Natural killer cell (primary cell): ENCODE data around the gene COTL1. TPM values are rescaled to one million over a fixed set of nuclear protein-coding genes. Genes with fewer than 3 reads are reported as not detected.

Source experiments
- ATAC-seq, 3 donors: fragments of 150-1000 bp in 2 of 3; fragments of 200-7000 bp in 1 of 3; cut with Tn5 transposase; 1 replicate in 1 of 3; 2 replicates in 2 of 3; pipeline ENCODE4 v1.10.0; 2021; ENCODE audit warnings: mild to moderate bottlenecking in 2 of 3, moderate library complexity in 2 of 3
- DNase-seq, 2 donors: peaks; one replicate each; pipeline versions ENCODE4 v3.0.0 to v3.0.0-alpha.2; 2013 to 2021; ENCODE audit warnings: mixed read lengths in 1 of 2
- H3K27ac ChIP-seq: one replicate; pipeline ENCODE4 v1.5.1; 2013; ENCODE audit warnings: mild to moderate bottlenecking, low read length
- H3K27me3 ChIP-seq: one replicate; pipeline ENCODE4 v1.6.1; 2013; ENCODE audit warnings: low read length; ENCODE audit not compliant: control insufficient read depth, insufficient read depth
- H3K36me3 ChIP-seq: one replicate; pipeline ENCODE4 v1.6.1; 2013; ENCODE audit warnings: low read length; ENCODE audit not compliant: control insufficient read depth, insufficient read depth
- H3K4me1 ChIP-seq: one replicate; pipeline ENCODE4 v1.6.1; 2013; ENCODE audit warnings: low read length; ENCODE audit not compliant: control insufficient read depth, insufficient read depth
- H3K4me3 ChIP-seq: one replicate; pipeline ENCODE4 v1.5.1; 2013; ENCODE audit warnings: low read length
- H3K9me3 ChIP-seq: one replicate; pipeline ENCODE4 v1.6.1; 2013; ENCODE audit warnings: low read length; ENCODE audit not compliant: control insufficient read depth, insufficient read depth
- H3K27ac Mint-ChIP-seq, 2 donors: one replicate each; pipeline ENCODE4 v1.8.0; 2022; ENCODE audit warnings: mild to moderate bottlenecking in 2 of 2, mixed read lengths in 2 of 2, moderate library complexity in 1 of 2
- H3K27me3 Mint-ChIP-seq, 2 donors: one replicate each; pipeline ENCODE4 v1.8.0; 2022; ENCODE audit warnings: low read depth in 2 of 2, mixed read lengths in 2 of 2
- H3K36me3 Mint-ChIP-seq: one replicate; pipeline ENCODE4 v1.8.0; 2022; ENCODE audit warnings: mixed read lengths
- H3K4me1 Mint-ChIP-seq, 2 donors: one replicate each; pipeline ENCODE4 v1.8.0; 2022; ENCODE audit warnings: mixed read lengths in 2 of 2
- H3K4me3 Mint-ChIP-seq: one replicate; pipeline ENCODE4 v1.8.0; 2022; ENCODE audit warnings: mild to moderate bottlenecking, moderate library complexity, mixed read lengths
- H3K9me3 Mint-ChIP-seq, 2 donors: one replicate each; pipeline ENCODE4 v1.8.0; 2022; ENCODE audit warnings: mixed read lengths in 2 of 2
- WGBS: methylation state at CpG from one replicate; pipeline ENCODE4 v1.1.7; 2013; ENCODE audit warnings: missing lambda C conversion rate; ENCODE audit not compliant: insufficient coverage; 5-methylcytosine and 5-hydroxymethylcytosine counted together
- intact Hi-C: fragments of 100-400 bp; cut with micrococcal nuclease; formaldehyde crosslinking; loops from one replicate; pipeline ENCODE4 v1.14.2; 2022
- total RNA-seq, 4 donors: library from RNA; stranded (reverse); fragments of 120-200 nt in 1 of 4; gene quantifications; one replicate each; pipeline versions ENCODE4 v1.2.3 to v1.2.4, GENCODE V29; 2013 to 2022
- TF ChIP-seq, protein P1 (sequence below): fragments of 200-600 bp; IDR thresholded peaks from one replicate; pipeline ENCODE4 v1.8.0; 2022; ENCODE audit warnings: antibody characterized with exemption

COTL1 gene
- total RNA-seq, 3 donors from 2014 or later (not counting 1 experiment from before 2014, with no cell fraction given) = 43.7 to 187 (median 116) TPM

DNA sequence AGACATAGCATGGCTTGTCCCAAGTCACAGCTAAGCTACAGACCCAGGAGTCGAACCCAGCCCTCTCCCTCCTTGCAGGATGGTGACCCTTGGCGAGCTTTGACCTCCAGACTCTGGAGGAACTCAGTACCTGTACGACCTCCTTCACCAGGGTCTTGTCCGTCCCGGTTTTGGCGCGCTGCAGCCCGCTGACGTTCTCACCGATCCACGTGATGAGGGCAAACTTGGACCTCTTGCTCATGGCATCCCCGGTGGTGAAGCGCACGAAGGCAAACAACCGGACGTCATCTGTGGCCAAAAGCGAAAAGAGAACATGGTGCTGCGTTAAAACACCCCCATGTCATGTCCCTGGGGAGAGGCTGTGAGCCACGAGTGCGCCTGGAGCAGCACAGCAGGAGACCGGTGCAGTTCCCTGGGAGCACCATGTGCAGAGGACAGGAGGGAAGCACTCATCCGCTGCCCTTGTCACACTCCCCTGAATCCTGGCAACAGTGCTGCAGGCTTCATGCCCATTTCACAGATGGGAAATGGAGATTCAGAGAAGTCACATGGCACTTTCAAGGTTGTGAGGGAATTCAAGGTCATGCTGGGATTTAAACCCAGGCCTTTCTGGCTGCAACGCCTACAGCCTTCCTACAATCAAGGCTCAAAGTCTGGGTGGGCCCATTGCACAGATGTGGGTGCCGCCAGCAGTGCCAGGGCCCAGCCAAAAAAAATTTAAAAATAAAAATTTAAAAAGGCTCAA, 27.7 kb downstream of the COTL1 start:
- TF ChIP-seq, protein P1, sequence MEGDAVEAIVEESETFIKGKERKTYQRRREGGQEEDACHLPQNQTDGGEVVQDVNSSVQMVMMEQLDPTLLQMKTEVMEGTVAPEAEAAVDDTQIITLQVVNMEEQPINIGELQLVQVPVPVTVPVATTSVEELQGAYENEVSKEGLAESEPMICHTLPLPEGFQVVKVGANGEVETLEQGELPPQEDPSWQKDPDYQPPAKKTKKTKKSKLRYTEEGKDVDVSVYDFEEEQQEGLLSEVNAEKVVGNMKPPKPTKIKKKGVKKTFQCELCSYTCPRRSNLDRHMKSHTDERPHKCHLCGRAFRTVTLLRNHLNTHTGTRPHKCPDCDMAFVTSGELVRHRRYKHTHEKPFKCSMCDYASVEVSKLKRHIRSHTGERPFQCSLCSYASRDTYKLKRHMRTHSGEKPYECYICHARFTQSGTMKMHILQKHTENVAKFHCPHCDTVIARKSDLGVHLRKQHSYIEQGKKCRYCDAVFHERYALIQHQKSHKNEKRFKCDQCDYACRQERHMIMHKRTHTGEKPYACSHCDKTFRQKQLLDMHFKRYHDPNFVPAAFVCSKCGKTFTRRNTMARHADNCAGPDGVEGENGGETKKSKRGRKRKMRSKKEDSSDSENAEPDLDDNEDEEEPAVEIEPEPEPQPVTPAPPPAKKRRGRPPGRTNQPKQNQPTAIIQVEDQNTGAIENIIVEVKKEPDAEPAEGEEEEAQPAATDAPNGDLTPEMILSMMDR = no peak
- H3K9me3 Mint-ChIP-seq = no peaks in the 10 kb centered on the region
- no peak overlapping the region for H3K4me3 Mint-ChIP-seq
- Histone ChIP-seq H3K36me3 (peaks cover 14% of the 10 kb centered on the region), H3K27ac (no peak overlapping the region), H3K9me3 (no peaks in the 10 kb centered on the region), H3K27me3 (no peaks in the 10 kb centered on the region), H3K4me3 (no peak overlapping the region), H3K4me1 (peaks cover 47% of the 10 kb centered on the region)
- peaks cover 16 to 28% of the 10 kb centered on the region in 2 donors for H3K4me1 Mint-ChIP-seq
- H3K36me3 Mint-ChIP-seq = no peaks in the 10 kb centered on the region
- WGBS = 90% methylated on average over 24 of the region's 24 CpGs
- intact Hi-C loops = no loop called here
- DNase-seq (no peak), ATAC-seq (no peak)
- no peak overlapping the region for H3K27ac Mint-ChIP-seq
- no peaks in the 10 kb centered on the region for H3K27me3 Mint-ChIP-seq

GRCh38 chr16:84588991-84589390, 28.9 kb downstream of the COTL1 start:
- H3K27ac ChIP-seq = no peak overlapping the region
- no peak overlapping the region for H3K4me3 Mint-ChIP-seq

DNA sequence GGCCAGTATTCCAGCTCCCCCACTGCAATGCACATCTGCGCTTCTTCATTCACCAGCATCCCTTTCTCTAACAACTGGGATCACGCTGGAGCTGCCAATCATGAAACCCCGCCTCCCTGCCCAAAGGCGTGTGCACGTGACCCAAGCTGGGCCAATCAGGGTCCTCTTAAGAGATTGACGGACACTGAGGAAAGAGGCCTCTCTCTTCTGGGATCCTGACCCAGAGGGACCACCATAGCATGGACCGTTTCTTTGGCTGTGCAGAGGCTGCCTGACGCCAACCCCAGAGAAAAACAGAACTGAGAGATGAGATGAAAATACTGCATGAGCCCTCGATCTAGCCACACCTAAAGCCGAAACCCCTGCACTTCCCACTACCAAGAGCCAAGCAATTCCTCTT, 32.0 kb downstream of the COTL1 start:
- TF ChIP-seq, protein P1 = no peak
- Mint-ChIP-seq H3K9me3 (no peaks in the 10 kb centered on the region), H3K36me3 (no peaks in the 10 kb centered on the region), H3K27me3 (no peaks in the 10 kb centered on the region), H3K4me3 (no peak overlapping the region), H3K27ac (no peak overlapping the region), H3K4me1 (peaks cover 6 to 11% of the 10 kb centered on the region in 2 donors)
- ATAC-seq (no peak), DNase-seq (no peak)
- intact Hi-C loops = no loop called here
- Histone ChIP-seq H3K9me3 (no peaks in the 10 kb centered on the region), H3K27ac (no peak overlapping the region), H3K4me1 (peaks cover 31% of the 10 kb centered on the region), H3K4me3 (no peak overlapping the region), H3K36me3 (peaks cover 14% of the 10 kb centered on the region), H3K27me3 (no peaks in the 10 kb centered on the region)
- 81% methylated on average over 10 of the region's 10 CpGs for WGBS

More at GRCh38 chr16:84588991-84589390, 28.9 kb downstream of the COTL1 start:
- Histone ChIP-seq H3K36me3 (peaks cover 14% of the 10 kb centered on the region), H3K9me3 (no peaks in the 10 kb centered on the region), H3K4me1 (peaks cover 48% of the 10 kb centered on the region), H3K27me3 (no peaks in the 10 kb centered on the region), H3K4me3 (no peak overlapping the region)
- ATAC-seq = no peak
- Mint-ChIP-seq H3K27me3 (no peaks in the 10 kb centered on the region), H3K9me3 (no peaks in the 10 kb centered on the region), H3K36me3 (no peaks in the 10 kb centered on the region), H3K4me1 (peaks cover 10 to 22% of the 10 kb centered on the region in 2 donors), H3K27ac (no peak overlapping the region)
- intact Hi-C loops = no loop called here
- DNase-seq = no peak
- TF ChIP-seq, protein P1 = no peak
- WGBS = 94% methylated on average over 8 of the region's 8 CpGs

GRCh38 chr16:84585467-84585866, 32.4 kb downstream of the COTL1 start:
- peaks cover 14% of the 10 kb centered on the region for H3K36me3 ChIP-seq
- H3K27me3 ChIP-seq = no peaks in the 10 kb centered on the region
- Mint-ChIP-seq H3K4me3 (no peak overlapping the region), H3K9me3 (no peaks in the 10 kb centered on the region), H3K36me3 (no peaks in the 10 kb centered on the region), H3K4me1 (peaks cover 6 to 11% of the 10 kb centered on the region in 2 donors), H3K27me3 (no peaks in the 10 kb centered on the region), H3K27ac (no peak overlapping the region)
- ATAC-seq = no peak
- TF ChIP-seq, protein P1 = no peak
- H3K9me3 ChIP-seq = no peaks in the 10 kb centered on the region
- DNase-seq = no peak
- 81% methylated on average over 6 of the region's 6 CpGs for WGBS
- intact Hi-C loops = no loop called here
- H3K4me1 ChIP-seq = peaks cover 31% of the 10 kb centered on the region
- H3K4me3 ChIP-seq = no peak overlapping the region
- no peak overlapping the region for H3K27ac ChIP-seq
